ENCODE data around the gene SHROOM3.
A peak's percentile ranks its signal among the peaks of the same experiment; 100 is the strongest.

The SHROOM3 gene

DNA sequence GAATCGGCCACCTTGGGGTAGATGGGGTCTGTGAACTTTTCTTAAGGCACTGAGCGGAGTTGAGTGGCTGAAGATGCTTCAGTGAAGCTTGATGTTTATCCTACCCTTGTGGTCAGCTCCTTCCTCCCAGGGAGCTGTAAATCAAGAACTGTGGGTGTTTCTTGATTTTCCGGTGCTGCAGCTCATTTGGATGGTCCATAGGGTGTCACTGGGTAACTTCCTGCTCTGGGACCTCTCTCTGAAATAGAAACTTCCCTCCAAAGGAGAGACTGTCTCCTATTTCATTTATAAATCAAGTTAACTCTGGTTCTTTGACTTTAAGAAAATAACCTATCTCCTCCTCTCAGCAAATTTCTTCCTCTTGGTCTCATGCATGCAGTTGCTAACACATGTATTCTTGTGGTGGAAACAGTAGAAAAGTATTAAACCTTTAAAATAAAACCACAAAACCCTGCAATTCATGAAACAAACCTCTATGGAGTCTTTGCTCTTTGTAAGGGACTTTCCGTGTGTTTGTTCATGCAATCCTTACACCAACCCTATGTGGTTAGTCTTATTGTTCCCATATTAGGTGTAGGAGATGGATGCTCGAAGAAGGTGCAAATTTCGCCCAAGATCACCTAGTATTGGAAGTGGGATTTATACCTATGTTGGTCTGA lies 110.3 kb downstream of the SHROOM3 start:
- no peak for DNase-seq

DNA sequence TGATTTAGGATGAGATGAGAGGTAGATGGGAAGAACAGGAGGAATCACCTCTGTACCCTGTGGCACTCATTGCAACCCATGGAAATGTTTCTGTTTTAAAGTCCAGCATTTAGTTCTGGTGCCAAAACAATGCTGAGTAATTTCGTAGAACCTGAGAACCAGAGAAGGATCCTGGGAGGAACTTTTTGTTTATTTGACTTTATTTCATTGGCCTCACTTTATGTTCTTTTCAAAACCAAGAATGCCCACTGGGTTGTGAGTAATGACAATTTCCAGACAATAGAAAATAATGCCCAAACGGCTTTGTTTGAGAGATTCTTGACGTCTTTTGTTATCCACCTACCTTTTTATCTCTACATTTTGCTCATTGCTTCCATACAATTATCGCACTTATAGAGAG lies 111.3 kb downstream of the SHROOM3 start:
- DNase-seq = no peak

- DNase-seq = no peak
These were observed 112.0 kb downstream of the SHROOM3 start for GRCh38 chr4:76546759-76547742.

GRCh38 chr4:76548704-76549103 lies 113.7 kb downstream of the SHROOM3 start:
- DNase-seq = no peak

GRCh38 chr4:76549765-76550164 lies 114.7 kb downstream of the SHROOM3 start:
- no peak for DNase-seq

DNA sequence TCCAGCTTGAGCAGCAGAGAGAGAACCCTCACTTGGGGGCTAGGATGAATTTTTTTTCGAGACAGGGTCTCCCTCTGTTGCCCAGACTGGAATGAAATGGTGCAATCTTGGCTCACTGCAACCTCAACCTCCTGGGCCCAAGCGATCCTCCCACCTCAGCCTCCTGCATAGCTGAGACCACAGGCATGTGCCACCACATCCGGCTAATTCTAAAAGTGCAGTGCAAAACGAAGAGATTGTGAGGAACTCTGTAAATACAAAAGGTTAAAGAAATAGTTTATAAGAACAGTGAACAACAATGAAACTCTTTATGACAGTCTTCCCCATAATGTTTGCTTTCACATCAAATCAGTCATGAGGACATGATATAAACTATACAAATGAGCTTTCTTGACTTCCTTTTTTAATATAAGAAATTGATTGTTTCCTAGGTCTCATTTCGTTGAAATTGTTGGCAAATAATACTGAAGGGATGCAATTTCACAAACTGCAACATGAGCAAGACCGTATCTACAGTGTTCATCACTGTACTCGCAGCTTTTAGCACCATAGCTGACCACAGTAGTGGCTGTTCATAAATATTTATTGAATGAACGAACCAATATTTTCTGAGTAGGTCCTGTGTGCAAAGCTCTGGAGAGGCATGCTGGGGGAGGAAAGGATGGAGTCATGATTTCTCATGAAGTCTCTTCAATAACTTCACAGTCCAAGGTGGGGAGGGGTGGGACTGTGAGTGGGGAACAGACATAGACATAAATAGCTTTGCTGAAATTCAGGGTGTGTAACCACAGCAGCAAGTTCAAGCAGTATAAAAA lies 116.1 kb downstream of the SHROOM3 start:
- DNase-seq = no peak

DNA sequence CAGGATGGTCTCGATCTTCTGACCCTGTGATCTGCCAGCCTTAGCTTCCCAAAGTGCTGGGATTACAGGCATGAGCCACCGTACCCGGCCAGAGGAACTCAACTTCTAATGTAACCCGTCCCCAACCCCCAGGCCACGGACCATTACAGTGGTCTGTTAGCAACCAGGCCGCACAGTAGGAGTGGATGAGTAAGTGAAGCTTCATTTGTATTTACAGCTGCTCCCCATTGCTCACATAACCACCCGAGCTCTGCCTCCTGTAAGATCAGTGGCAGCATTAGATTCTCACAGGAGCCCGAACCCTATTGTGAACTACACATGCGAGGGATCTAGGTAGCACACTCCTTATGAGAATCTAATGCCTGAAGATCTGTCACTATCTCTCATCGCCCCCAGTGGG lies 119.6 kb downstream of the SHROOM3 start:
- no peak for DNase-seq

GRCh38 chr4:76556452-76556851 lies 121.4 kb downstream of the SHROOM3 start:
- DNase-seq = no peak

- DNase-seq = no peak
These were observed 123.6 kb downstream of the SHROOM3 start for GRCh38 chr4:76558396-76559235.

DNA sequence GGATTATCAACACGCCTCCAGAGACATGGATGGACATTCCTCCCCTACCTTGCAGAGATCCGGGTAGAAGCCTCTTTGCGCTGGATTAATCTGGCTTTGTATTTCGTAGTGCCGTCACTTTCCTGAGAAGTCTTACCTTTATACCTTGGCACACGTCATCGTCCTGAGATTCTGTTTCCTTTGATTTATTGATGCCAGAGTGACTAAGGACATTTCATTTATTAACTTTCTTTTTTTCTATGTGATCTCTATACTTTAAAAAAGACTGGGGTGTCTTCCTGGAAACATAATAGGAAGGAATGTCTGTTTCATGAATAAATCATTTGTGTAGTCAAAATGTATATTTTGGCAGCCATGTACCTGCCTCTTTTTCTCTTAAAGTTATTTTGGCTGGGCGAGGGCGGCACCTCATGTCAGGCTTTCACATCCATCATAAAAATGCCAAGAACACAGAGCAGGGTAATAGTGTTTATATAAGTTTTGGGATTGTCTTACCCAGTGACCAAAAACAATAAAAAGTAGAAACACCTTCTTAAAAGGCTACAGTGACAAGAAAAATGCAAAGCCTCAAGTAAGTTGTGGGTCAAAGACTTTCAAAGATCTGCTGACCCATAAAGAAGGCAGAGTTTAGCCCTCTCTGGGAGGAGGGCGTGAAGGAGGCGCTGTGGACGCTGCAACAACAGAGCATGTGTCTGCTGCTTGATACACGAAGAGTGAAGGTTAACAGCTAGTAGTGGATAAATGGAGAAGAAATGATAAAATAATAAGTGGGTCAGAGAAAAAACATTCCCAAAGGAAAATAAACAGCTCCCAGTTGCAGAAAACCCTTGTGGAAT lies 124.4 kb downstream of the SHROOM3 start:
- no peak for DNase-seq

GRCh38 chr4:76562161-76562560 lies 127.1 kb downstream of the SHROOM3 start:
- DNase-seq = no peak

- no peak for DNase-seq
These were observed 127.9 kb downstream of the SHROOM3 start for GRCh38 chr4:76562836-76563453.

DNA sequence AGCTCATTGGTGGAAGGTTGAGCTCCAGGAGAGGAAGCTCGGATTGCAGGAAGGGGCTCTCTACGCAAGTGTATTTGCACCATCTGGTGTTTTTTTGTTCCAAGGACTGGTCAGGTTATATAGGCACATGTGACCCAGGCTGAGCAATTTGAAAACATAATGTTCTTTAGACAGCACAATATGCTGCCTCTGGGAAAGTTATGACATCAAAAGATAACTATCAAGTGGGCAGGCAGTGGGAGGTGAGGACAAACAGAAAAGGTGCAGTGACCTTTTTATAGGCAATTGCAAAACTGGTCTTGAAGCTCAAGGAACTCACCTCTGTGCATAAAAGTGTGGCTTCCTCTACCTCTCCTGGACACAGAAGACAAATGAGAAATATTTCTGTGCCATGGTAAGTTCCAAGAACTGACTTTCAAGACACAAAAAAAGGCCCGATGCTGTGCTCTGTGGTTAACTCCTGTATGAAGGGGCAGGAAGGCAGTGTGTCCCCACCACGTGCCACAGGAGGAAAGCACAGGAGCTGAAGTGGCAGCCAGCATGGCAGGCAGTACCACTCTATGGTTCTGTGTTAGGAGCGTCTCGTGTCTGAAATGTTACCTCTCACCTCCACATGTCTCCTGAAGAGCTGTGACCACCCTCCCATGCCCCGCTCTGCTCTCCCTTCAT lies 128.6 kb downstream of the SHROOM3 start:
- peak; percentile 42 for DNase-seq

- DNase-seq = no peak
These were observed 129.3 kb downstream of the SHROOM3 start for GRCh38 chr4:76564123-76564915.

- no peak for DNase-seq
These were observed 133.2 kb downstream of the SHROOM3 start for GRCh38 chr4:76568262-76568661.

DNA sequence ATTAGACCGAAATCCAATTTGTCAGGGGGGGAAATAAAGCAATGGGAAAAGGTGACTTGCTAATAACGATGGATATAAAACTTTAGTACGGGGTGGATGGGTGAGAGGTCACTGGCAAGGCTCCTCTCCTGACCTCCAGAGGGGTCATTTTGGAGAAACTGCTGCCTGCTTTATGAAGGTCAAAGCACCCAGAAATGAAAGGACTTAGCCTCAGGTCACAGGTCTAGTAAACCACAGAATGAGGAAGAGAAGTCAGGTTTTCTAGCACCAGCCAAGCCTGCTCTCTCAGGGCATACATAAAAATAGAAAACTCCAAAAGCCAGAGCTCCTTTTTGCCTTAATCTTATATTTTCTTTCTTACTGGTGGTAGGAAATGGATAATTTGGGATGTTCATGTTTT lies 134.2 kb downstream of the SHROOM3 start:
- DNase-seq = no peak

DNA sequence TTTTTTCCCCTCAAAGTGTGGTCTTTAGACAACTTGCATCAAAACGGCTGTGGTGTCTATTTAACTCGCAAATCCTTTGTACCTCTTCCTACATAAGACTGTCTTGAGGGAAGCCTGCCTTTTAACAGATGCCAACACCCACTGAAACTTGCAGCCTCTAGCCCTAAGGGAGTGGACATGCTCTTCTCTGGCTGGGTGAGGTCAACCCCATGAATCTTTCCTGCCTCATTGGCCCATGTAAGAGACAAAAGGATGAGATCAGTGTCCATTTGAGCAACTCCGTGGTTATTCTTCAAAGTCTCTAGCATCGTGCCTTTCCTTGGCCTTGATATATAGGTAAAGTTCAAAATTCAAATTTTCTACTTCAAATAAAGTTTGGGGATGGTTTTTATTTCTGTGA lies 134.7 kb downstream of the SHROOM3 start:
- DNase-seq = no peak

- peak; percentile 48 for DNase-seq
These were observed 135.3 kb downstream of the SHROOM3 start for GRCh38 chr4:76570141-76570973.

DNA sequence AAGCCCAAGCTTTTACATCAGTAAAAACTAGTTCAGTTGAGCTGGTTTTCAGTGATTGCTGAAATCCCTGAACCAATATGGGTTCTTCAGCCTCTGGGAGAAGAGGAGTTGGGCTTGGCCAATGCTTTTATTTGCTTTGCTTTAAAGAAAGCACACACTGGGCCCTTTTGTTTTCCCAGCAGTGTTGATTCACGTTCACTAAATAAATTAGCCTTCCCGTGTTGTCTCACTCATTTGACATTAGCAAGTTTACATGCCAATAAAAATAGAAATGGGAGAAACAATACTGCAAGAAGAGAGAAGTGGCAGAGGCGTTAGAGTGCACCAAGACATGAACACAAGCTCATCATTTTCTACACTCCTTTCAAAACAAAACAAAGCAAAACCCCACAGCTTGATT lies 136.2 kb downstream of the SHROOM3 start:
- DNase-seq = peak; percentile 85

All from NCI-H146 (cell line).